HL-60 (cell line): ENCODE measurements around the gene PABPC1L.

Source experiments
- GABPA ChIP-seq: IDR thresholded peaks from 2 replicates; pipeline ENCODE4 v1.6.1; 2012; ENCODE audit warnings: low read depth
- POLR2AphosphoS5 ChIP-seq: IDR thresholded peaks from 2 replicates; pipeline ENCODE4 v1.6.1; 2012; ENCODE audit warnings: low read depth
- REST ChIP-seq: IDR thresholded peaks from 2 replicates; pipeline ENCODE4 v1.6.1; 2012; ENCODE audit warnings: low read depth; ENCODE audit not compliant: insufficient replicate concordance
- TF ChIP-seq, protein P1 (sequence below): IDR thresholded peaks from one replicate; pipeline ENCODE4 v1.5.1; 2011; ENCODE audit warnings: low read length, control low read depth, inconsistent platforms; ENCODE audit not compliant: insufficient read depth

DNA sequence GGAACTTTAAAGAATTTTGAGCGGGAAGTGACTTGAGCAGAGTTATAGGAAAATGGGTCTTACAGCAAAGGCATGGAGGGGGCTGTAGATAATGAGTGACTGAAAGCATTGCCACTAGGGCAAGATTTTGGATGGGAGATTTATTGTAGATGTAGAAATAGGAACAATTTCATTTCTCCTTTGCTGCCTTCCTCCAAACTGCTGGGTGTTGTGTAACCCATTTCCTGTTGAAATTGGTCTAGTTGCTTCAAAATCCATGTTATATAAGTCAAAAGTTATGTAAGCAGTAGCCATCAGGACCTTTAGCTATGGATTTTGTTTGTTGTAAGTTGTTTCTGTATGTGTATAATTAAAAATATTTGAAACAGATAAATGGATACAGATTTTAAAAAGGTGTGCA, 13.3 kb upstream of the PABPC1L start:
- TF ChIP-seq, protein P1, sequence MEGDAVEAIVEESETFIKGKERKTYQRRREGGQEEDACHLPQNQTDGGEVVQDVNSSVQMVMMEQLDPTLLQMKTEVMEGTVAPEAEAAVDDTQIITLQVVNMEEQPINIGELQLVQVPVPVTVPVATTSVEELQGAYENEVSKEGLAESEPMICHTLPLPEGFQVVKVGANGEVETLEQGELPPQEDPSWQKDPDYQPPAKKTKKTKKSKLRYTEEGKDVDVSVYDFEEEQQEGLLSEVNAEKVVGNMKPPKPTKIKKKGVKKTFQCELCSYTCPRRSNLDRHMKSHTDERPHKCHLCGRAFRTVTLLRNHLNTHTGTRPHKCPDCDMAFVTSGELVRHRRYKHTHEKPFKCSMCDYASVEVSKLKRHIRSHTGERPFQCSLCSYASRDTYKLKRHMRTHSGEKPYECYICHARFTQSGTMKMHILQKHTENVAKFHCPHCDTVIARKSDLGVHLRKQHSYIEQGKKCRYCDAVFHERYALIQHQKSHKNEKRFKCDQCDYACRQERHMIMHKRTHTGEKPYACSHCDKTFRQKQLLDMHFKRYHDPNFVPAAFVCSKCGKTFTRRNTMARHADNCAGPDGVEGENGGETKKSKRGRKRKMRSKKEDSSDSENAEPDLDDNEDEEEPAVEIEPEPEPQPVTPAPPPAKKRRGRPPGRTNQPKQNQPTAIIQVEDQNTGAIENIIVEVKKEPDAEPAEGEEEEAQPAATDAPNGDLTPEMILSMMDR = no peak
- TF ChIP-seq POLR2AphosphoS5 = no peak
- TF ChIP-seq REST = no peak
- 0 out of 2 replicates have a peak, but pooled peaks have one; percentile 18 for TF ChIP-seq GABPA
